8988T (cell line): Measurements from ENCODE around the gene VTI1A.

Source experiments
- DNase-seq: peaks from one replicate; pipeline ENCODE4 v3.0.0; 2011

Gene VTI1A

DNA sequence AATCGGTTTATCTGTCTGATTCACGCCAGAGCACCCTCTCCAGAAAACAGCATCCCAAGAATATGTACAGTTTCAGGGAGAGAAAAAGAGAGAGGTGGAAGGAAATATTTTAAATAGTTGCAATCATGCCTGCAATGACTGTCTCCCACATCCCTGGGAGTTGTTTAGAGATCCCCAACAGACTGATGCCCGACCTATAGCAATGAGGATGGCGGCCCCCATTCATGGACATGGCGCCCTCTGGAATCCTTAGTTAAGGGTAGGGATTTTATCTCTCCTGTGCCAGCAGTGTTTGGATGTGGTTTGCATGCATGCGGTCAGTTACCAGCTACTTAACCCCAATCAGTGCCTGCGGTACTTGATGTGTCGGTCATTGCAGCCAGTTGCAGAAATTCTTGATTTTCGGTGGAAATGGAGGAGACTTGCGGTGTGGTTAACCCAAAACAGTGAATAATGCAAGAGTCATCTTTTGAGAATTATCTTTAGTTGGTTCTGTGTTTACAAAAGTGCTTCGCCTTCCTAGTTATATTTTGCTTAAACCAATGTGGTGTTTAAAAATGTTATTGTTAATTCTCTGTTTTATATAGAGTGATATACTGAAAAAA, 317.0 kb downstream of the VTI1A start:
- DNase-seq: no peak

DNA sequence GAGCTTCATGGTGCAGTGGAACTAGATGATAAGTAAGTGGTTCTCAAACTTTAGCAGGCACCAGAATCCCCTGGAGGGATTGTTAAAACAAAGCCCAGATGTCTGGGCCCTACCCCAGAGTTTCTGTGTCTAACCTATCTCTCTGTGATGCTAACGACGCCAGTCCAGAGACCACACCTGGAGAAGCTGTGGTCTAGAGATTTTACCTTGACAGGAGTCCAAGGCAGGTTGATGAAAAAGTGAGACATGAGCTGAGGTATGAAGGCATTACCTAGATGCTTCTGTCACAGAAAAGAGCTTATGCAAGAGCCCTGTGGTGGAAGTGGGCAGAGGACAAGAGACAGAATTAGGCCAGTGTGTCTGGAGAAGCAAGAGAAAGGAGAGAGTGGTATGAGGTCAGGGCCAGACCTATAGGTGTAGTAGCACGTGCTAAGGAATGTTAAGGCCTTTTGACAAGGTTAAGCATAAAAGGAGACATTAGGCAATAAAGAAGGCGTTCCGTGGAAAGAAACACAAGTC, 318.8 kb downstream of the VTI1A start:
- DNase-seq: no peak

DNA sequence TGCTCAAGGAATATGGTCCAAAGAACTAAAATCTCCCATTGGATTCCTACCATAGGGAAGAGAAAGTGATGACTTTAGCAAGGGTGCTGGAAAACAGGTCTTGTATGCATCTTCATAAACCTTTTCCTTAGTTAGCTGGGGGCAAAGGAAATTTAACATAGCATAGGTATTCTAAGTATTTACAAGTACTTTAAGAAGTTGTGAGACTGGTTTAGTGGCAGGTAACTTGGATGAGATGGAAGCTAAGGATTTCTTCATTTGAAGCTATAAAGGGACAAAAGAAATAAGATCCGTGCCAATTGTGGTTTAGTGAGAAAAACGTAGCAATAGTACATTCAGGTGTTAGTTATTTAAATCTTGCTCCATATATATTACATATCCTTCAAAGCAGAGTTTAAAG, 319.6 kb downstream of the VTI1A start:
- DNase-seq: no peak

DNA sequence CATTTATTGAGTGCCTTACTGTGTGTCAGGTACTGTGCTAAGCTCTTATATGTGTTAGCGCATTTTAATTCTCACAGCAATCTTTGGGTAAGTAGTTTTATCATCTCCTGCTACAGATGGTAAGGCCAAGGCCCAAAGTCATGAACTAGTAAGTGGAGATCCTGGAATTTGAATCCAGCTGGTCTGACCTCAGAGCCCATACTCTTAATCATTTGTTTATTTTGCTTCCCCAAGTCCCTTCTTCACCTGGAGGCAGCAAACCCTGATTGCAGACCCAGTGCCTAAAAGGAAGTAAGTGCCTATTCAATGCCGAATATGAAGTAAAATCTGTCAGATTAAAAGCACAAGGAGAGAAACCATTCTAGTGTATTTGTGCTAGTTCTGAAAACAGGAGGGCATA, 320.1 kb downstream of the VTI1A start:
- DNase-seq: no peak

DNA sequence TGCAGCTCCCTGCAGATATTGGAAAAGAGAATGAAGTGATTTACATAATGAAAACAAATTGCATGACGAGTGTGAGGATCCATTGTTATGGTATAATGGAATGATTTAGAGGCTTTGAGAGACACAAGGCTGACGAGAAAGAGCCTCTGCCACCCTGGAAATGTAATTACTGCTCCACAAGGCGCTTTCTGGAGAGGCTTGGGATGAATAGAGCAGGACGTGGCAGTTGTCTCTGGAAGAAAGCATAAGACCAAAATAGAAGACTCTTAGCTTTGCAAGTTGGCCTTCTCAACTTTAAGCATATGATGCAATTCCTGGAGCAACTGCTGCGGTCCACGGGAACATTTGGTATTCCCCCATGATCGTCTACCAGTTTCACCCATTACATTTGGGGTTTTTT, 321.1 kb downstream of the VTI1A start:
- DNase-seq: no peak

DNA sequence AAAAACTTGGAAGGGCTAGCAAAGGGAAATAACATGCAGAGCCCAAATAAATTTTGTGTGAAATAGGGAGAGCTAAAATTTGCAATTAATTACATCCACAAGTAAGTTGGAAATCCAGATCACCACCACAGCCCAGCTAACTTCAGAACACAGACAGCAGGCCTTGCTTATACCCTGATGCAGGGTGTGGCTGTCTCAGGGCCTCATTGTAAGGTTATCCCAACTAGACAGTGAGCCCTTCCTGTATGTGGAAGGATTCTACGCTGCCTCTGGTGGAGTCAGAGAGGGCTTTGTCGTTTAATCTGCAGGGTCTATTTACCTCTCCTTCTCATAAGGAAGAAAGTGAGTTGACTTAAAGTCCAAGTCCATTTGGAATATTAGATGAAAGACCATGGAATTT, 322.1 kb downstream of the VTI1A start:
- no peak for DNase-seq

DNA sequence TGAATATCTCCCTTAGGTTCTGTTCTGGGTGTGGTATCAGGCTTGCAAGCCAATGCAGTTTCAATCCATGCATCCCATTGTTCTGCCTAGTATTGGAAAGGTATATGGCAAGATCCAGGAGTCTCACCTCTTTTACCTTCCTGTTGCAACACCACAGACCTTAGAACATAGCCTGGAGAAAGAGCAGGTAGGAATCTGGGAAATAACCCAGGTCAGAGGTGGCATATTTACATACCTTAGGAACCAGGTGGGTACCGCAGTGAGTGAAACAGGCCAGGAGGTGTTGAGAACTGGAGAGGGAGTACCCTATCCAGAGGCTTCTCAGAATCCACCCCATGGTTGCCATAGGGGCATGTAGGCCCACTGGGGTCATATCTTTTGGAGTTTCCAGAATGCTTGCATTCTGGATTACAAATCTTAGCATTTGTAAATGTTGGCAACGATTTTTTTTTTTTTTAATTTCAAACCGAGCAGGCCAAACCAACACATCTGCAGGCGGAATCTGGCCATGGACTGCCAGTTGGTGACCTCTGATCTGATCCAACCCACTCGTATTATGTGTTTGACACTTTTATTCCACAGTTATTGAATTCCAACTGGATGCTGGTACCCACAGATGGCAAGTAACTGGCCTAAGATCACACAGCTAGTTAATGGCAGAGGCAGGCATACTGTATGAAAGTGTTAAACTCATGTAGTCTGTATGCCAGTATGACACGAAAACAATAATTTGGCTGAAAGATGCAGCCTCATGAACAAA, 322.8 kb downstream of the VTI1A start:
- no peak for DNase-seq

DNA sequence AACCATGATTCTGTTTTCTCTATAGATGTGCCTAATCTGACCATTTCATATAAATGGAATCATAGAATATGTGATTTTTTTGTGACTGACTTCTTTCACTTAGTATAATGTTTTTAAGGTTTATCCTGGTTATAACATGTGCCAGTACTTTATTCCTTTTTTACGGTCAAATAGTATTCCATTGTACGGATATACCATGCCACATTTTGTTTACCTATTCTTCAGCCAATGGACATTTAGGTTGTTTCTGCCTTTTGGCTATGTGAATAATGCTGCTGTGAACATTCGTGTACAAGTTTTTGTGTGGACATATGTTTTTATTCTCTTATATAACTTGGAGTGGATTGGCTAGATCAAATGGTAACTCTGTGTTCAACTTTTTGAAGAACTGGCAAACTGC, 324.7 kb downstream of the VTI1A start:
- DNase-seq: no peak

DNA sequence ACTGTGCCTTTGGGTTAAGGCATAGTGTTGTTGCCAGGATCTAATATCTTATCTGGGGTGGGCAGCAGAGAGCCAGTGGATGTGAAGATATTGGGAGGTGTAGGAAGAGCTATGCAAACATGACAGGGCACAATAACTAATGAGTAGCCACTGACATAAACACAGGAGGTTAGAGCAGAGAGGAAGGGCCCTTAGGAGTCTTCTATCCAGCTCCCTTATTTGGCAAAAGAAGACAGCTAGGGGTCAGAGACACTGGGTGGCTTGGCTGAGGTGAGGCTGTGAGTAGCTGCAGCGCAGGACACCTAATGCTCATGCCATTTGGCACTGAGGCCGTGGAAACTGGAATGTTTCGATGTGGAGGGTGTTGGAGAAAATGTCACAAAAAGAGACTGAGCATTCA, 326.8 kb downstream of the VTI1A start:
- no peak for DNase-seq

DNA sequence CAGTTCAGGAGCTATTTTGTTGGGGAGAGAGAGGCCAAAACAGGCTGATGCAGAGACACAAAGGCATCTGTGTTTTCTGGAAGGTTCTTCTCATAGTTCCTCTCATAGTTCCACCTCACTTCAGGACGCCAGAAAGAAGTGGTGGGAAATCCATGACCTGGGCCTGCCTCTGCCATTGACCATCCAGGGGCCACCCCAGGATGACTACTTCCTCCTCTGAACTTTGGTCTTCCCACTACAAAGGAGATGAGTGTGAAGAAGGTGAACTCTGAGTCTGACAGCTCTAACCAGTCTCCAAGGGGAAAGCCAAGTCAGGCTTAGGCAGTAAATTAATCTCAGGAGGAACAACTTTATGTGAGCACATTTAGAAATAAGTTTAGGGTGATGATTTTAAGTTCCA, 327.2 kb downstream of the VTI1A start:
- no peak for DNase-seq

DNA sequence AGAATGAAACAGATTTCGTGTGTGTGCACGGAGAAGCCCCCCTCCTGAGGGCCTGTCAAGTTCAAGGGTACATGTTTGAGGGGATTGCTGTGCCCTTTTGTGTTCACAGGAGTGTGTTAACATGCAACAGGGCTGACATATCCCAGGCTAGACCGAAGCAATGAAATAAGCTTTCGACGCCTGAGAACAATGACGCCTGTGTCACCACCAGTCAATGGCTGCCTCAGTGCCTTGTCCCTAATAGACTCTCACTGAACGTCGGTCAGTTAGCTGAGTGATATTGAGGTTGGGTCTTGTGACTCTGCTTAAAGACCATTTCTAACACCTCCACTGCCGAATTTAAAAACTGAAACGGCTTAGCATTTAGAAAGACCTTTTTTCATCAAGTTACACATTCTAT, 327.8 kb downstream of the VTI1A start:
- no peak for DNase-seq

DNA sequence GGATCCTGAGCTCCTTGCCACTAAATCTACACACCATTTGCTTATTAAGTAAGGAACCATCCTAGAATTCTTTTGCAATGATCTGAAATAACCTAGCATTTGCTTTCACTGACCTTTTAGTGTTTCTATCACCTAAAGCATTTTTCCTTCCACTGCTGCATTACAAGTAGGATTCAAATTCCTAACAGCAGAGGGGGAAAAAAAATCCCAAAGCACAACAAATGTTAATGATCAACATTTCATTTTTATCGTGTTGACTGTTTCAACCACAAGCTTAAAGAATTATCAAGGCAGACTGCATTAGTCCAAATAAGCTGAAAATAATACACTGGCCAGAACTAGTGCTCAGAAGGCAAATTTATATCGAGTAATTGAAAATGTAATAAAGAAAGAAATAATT, 328.4 kb downstream of the VTI1A start:
- DNase-seq: no peak

DNA sequence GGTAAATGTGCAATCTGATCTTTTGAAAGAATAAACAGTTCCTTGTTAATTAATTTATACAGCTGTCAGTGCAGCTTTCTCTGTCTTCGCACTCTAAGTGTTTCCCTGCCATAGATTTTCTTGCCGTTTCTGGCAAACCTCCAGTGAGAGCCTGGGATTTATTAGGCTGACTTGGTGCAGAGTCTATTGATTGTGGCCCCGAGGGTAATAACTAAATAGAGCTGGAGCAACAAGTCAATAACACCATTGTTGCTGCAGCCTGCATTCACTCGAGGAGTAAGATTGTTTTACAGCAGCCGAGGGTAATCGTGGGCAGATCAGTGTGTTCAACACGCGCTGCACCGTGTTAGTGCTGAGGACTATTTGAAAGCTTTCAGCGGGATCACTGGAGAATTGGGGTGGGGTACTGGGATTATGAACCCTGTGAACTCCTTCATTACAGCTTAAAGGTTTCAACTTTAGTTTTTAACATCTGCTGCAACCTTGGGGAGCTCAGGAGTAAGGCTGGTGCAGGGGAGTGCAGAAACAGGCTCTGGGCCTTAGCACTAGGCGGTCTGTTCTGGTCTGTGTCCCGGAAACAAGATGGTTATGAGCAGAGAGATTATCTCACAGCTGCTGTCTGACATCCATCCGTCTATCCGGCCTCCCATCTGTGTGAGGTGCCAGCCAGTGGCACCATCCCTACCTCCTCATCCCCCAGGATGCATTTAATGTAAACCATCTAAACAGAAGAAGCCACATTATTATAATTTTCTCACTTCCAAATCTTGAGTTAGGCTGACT, 329.1 kb downstream of the VTI1A start:
- DNase-seq: no peak

DNA sequence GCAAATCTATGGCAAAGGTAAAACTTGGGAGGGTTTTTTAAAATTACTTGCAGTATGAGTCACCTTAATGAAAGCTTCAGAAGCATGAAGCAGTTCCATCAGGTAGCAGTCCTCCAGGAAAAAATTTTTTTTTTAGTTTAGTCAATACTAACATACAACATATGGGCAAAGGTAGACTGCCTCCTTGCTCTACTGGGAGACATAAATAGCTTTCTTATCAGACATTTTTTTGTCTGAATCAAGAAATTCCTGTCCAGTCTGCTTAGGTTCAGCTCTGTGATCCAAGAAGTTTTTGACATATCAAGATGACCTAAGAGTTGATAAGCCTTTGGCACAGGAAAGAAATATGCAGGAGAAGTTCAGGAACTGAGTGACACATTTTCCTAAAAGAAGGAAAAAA, 331.6 kb downstream of the VTI1A start:
- DNase-seq: no peak

DNA sequence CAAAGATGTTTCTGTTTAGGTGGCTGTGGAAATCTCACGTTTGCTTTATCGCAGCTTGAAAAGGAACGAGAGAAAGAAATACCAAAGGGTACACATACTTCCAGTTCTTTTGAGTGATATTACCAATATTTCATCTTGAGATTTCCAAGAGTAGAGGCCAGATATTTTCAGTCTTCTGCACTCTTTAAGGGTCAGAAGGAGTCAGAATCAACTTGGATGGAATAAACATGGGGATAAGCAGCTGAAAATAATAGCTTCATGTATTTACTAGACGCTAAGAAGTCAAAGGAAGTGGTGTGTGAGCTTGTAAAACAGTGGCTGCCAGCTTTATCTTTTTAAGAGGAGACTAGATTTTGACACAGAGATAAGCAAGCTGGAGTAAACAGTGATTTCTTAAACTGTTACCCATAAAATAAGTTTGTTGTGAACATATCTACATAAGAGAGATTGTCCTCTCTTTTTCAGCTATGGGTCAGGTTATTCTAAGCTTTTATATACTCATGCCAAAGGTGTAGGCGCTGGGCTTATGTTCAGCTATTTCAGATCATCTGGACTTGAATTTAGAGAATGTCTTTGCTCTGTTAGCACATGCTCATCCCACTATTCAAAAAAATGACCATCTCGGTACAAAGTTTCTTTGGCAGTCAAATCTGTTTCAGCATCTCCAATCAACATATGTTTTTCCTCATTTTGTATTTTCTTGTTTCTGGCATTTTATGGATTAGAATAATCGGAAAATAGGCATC, 332.2 kb downstream of the VTI1A start:
- no peak for DNase-seq

DNA sequence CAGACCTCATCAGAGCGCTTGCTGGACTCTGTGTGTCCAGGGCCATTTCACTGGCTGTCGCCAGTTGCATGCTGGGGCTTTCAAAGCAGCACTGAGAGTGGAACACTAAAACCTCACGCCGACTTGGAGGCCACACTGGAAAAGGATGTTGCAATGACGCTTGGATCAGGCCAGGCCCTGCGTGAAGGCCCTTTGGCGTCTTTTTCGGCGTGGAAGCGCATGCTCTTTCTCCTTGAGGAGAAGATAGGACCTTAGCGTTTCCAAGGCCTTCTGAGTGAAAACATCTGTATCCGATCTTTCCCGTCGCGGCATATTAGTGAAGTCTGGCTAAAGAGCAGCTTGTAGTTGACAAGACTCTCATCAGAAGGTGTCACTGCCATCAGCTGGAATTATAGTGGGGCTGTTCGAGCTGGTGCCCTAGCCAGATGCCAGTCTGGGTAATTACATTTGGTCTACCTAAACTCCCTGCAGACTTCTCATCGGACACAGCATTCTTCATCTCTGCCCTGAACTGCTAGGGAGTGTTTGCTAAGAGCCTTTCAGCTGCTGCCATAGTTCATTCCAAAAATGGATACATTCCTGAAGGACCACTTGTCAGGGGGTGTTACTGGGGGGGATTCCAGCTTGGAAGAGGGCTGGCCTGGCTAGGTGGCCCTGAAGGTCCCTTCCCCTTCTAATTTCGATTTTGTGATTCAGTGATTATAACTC, 335.3 kb downstream of the VTI1A start:
- DNase-seq: no peak

DNA sequence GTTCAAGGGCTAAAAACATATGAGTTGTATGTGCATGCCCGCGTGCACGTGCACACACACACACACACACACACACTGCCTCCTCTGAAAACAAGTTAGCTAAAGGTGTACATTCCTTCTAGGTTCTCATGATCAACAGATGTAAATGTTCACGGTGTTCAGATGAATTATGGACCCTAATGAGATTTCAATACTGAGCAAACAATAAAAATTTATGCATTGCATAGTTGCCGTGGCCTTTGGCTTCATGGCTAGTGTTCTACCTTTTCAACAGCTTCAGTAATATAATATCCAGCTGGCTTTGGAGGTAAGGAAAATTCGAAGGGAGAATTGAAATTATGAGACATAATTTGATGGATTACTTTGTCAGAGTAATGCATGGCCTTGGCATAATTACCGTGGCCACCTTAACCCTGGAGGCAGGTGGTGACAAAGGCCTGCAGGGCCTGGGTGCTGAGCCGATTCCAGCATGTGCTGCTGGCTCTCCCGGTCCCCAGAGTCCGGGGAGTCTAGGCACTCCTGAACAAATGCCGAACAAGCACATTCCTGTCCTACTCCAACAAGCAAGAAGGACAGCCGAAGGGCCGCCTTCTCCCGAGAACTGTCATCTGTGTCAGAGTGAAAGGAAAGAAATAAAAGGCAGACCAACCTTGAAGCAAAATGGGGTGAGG, 336.5 kb downstream of the VTI1A start:
- DNase-seq: no peak

DNA sequence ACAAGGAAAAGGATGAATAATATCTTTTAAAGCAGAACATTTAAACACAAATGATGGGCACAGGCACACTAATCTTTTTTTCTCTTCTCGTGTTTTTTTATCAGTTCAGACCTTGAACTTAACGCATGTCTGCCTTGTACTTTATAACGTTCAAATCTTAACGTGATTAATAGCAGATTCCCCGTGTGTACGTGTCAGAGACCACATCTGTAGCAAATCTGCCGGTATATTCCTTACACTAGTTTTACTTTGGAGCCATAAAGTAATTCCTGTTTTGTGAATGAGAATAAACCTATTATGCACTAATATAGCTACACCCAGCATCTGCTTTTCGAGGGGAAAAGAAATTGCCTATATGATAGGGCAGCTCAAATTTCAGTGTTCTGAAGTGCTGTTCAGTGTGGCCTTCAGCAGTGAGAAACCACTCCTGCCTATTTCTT, 337.0 kb downstream of the VTI1A start:
- no peak for DNase-seq

DNA sequence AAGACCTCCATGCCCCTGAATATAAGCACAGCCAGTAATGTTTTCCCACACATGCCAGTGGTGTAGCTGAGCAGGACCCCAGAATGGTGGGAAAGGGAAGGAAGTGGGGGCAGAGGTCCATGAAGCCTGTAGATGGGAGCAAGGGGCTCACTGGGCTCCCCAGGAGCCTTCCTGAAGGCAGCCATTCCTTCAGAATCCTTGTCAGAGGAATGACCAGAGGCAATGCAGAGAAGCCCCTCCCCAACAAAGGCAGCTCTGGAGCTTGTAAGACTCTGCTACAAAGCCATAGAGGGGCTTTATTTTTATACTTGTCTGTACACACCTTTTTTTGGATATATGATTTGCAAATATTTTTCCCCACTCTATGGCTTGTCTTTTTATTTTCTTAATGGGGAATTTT, 338.1 kb downstream of the VTI1A start:
- no peak for DNase-seq

DNA sequence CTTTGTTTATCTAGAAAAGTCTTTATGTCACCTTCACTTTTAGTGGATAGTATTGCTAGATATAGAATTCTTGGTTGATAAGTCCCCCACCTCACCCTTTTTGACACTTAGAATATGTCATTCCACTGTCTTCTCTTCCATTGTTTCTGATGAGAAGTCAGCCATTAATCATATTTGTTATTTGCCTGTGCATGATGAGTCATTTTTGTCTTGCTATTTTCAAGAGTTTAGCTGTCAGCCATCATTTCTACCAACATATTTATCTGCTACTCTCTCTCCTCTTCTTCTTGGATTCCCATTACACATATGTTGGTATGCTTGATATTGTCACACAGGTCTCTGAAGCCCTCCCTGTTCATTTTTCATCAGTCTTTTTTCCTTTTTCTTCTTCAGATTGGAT, 342.2 kb downstream of the VTI1A start:
- DNase-seq: no peak

DNA sequence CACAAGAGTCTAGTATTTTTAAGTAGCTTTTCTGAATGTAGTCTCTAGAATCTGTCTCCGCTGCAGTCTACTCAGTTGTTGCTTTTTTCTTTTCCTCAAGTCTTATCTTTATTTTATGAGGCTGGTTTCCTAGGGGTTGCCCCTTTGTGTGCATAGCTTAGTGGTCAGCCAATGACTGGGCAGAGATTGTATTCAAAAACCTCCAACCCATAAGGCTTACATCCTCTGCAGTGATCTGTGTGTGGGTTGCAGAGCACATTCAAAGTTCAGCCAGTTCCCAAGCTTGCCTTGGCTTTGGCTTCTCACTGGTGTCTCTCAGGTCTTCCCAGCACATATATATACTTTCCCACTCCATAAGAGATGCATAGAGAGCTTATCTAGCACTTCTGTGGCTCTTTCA, 343.0 kb downstream of the VTI1A start:
- no peak for DNase-seq

DNA sequence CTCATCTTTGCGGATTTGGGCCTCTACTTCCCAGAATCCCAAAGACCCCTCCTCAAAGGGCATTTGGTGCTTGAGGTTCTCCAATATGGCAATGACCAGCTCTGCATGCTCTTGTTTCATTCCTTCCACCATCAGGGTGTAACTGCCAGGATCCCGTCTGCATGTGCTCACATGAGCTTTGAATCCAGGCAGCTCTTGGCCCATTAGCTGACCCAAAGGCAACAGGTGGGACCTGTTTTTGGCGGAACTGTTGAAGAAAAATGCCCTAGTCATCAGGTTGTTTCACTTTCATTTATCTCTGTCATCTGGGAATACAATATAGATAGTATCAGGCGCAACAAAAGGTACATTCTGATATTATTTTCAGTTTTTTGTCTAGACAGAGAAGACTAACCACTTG, 343.9 kb downstream of the VTI1A start:
- no peak for DNase-seq
